CD14-positive monocyte (primary cell): ENCODE results near the gene EEF1AKMT2. TPM values are rescaled to one million over a fixed set of nuclear protein-coding genes. Genes with fewer than 3 reads are reported as not detected.

Experiments used
- DNase-seq, 3 donors: peaks; one replicate each; pipeline ENCODE4 v3.0.0-alpha.2; 2011 to 2022
- H2AFZ ChIP-seq: 2 replicates; pipeline ENCODE4 v1.6.0; 2012; ENCODE audit warnings: mild to moderate bottlenecking, low read depth, low read length, inconsistent platforms; ENCODE audit not compliant: insufficient read depth, poor library complexity, severe bottlenecking
- H3K27ac ChIP-seq, 2 donors: 1 replicate in 1 of 2; 2 replicates in 1 of 2; pipeline ENCODE4 v1.5.1; 2012 to 2013; ENCODE audit warnings: low read length in 2 of 2, control low read depth in 1 of 2, inconsistent platforms in 1 of 2, low read depth in 1 of 2, mild to moderate bottlenecking in 1 of 2
- H3K27me3 ChIP-seq, 2 donors: one replicate each; pipeline versions ENCODE4 v1.6.0 to v1.6.1; 2011 to 2013; ENCODE audit warnings: low read length in 2 of 2; ENCODE audit not compliant: control insufficient read depth in 2 of 2, insufficient read depth in 2 of 2
- H3K36me3 ChIP-seq, 2 donors: replicated peaks in 1 of 2; 1 replicate in 1 of 2; 2 replicates in 1 of 2; pipeline versions ENCODE4 v1.5.1 to v1.6.1; 2012 to 2013; ENCODE audit warnings: low read length in 2 of 2, control low read depth in 1 of 2, inconsistent platforms in 1 of 2, mild to moderate bottlenecking in 1 of 2; ENCODE audit not compliant: insufficient read depth in 2 of 2, control insufficient read depth in 1 of 2
- H3K4me1 ChIP-seq, 2 donors: 1 replicate in 1 of 2; 2 replicates in 1 of 2; pipeline versions ENCODE4 v1.5.1 to v1.6.1; 2012 to 2013; ENCODE audit warnings: low read length in 2 of 2, control low read depth in 1 of 2, inconsistent platforms in 1 of 2, mild to moderate bottlenecking in 1 of 2, moderate library complexity in 1 of 2; ENCODE audit not compliant: insufficient read depth in 2 of 2, control insufficient read depth in 1 of 2
- H3K4me2 ChIP-seq: replicated peaks from 2 replicates; pipeline ENCODE3; 2012; ENCODE audit warnings: low read length, moderate library complexity, mild to moderate bottlenecking; ENCODE audit not compliant: poor library complexity, severe bottlenecking; ENCODE audit errors: extremely low read depth
- H3K4me3 ChIP-seq, 3 experiments: fragments of 200-600 bp in 1 of 3; sonication (generic) in 1 of 3; replicated peaks in 1 of 3; 1 replicate in 2 of 3; 2 replicates in 1 of 3; pipeline ENCODE4 v1.5.1; 2011 to 2013; ENCODE audit warnings: low read length in 3 of 3, mild to moderate bottlenecking in 3 of 3, control low read depth in 2 of 3, low read depth in 2 of 3, inconsistent platforms in 1 of 3, moderate library complexity in 1 of 3
- H3K79me2 ChIP-seq: 2 replicates; pipeline ENCODE4 v1.6.0; 2012; ENCODE audit warnings: mild to moderate bottlenecking, control low read depth, inconsistent platforms, low read length, moderate library complexity; ENCODE audit not compliant: insufficient read depth
- H3K9ac ChIP-seq: 2 replicates; pipeline ENCODE4 v1.6.0; 2017; ENCODE audit warnings: low read length, mild to moderate bottlenecking; ENCODE audit not compliant: insufficient read depth, poor library complexity, severe bottlenecking
- H3K9me3 ChIP-seq, 2 donors: replicated peaks in 1 of 2; 1 replicate in 1 of 2; 2 replicates in 1 of 2; pipeline versions ENCODE4 v1.5.1 to v1.6.1; 2012 to 2013; ENCODE audit warnings: low read length in 2 of 2, control low read depth in 1 of 2; ENCODE audit not compliant: control insufficient read depth in 1 of 2, insufficient read depth in 1 of 2
- H4K20me1 ChIP-seq: 2 replicates; pipeline ENCODE4 v1.6.0; 2012; ENCODE audit warnings: mild to moderate bottlenecking, low read length, control low read depth, moderate library complexity; ENCODE audit not compliant: insufficient read depth
- H3K27ac Mint-ChIP-seq, 7 donors: one replicate each; pipeline ENCODE4 v1.8.0; 2020; ENCODE audit warnings: mild to moderate bottlenecking in 7 of 7, mixed read lengths in 7 of 7, moderate library complexity in 6 of 7, inconsistent platforms in 2 of 7
- H3K27me3 Mint-ChIP-seq, 3 donors: one replicate each; pipeline ENCODE4 v1.8.0; 2021 to 2022; ENCODE audit warnings: low read depth in 3 of 3, mild to moderate bottlenecking in 3 of 3, mixed read lengths in 3 of 3, moderate library complexity in 3 of 3, inconsistent platforms in 1 of 3
- H3K36me3 Mint-ChIP-seq, 2 donors: one replicate each; pipeline ENCODE4 v1.8.0; 2020; ENCODE audit warnings: mixed read lengths in 2 of 2, inconsistent platforms in 1 of 2, mild to moderate bottlenecking in 1 of 2
- H3K4me1 Mint-ChIP-seq: one replicate; pipeline ENCODE4 v1.8.0; 2020; ENCODE audit warnings: mild to moderate bottlenecking, mixed read lengths
- H3K4me3 Mint-ChIP-seq, 2 donors: one replicate each; pipeline ENCODE4 v1.8.0; 2020; ENCODE audit warnings: mild to moderate bottlenecking in 2 of 2, mixed read lengths in 2 of 2, moderate library complexity in 1 of 2
- H3K9me3 Mint-ChIP-seq, 7 donors: one replicate each; pipeline ENCODE4 v1.8.0; 2020 to 2022; ENCODE audit warnings: mixed read lengths in 7 of 7, mild to moderate bottlenecking in 6 of 7, moderate library complexity in 6 of 7, inconsistent platforms in 2 of 7
- CTCF ChIP-seq: fragments of 200-600 bp; IDR thresholded peaks from one replicate; pipeline ENCODE4 v1.8.0; 2022; ENCODE audit warnings: antibody characterized with exemption, mild to moderate bottlenecking
- WGBS: methylation state at CpG from one replicate; pipeline ENCODE4 v1.1.5; 2013; ENCODE audit warnings: missing lambda C conversion rate; ENCODE audit not compliant: insufficient coverage; 5-methylcytosine and 5-hydroxymethylcytosine counted together
- intact Hi-C, 2 donors: fragments of 100-400 bp; cut with micrococcal nuclease; formaldehyde crosslinking; loops; one replicate each; pipeline versions ENCODE4 v1.15.0 to v1.15.1; 2023
- polyA plus RNA-seq, 3 donors: library from polyadenylated mRNA; depleted of rRNA in 1 of 3; unstranded in 2 of 3; stranded (reverse) in 1 of 3; fragments of 300-500 nt in 2 of 3; fragments of >200 nt in 1 of 3; fragmentation: Illumina TruSeq in 2 of 3; gene quantifications; 1 replicate in 2 of 3; 2 replicates in 1 of 3; pipeline ENCODE4 v1.2.3, GENCODE V29; 2012 to 2021

The EEF1AKMT2 gene
- polyA plus RNA-seq, 3 donors = 7.6 to 13.6 (median 8.2) TPM

- H3K36me3 Mint-ChIP-seq = peaks cover 42 to 51% of the 10 kb centered on the region in 2 donors
- DNase-seq = no peak
- H3K9ac ChIP-seq = peak overlapping the region; percentile 71
- intact Hi-C loops = loop anchor here in 1 of 2 donors (5.0 kb wide), 1 partner anchor 45 kb away; no protein-coding TSS in a partner anchor
- H3K4me2 ChIP-seq = peak overlapping the region; percentile 45
- H3K9me3 ChIP-seq = no peaks in the 10 kb centered on the region
- H3K4me3 Mint-ChIP-seq = peak overlapping the region in 1 of 2 donors; percentile 62
- no peaks in the 10 kb centered on the region for H3K27me3 ChIP-seq
- TF ChIP-seq CTCF = no peak
- H3K36me3 ChIP-seq = peaks cover 6 to 12% of the 10 kb centered on the region in 2 donors
- peaks cover 88% of the 10 kb centered on the region for H4K20me1 ChIP-seq
- H3K4me1 Mint-ChIP-seq = peaks cover 77% of the 10 kb centered on the region
- no peak overlapping the region for H2AFZ ChIP-seq
- WGBS = 98% methylated on average over 5 of the region's 9 CpGs
- H3K27me3 Mint-ChIP-seq = peaks cover 0 to 3% (median 0%) of the 10 kb centered on the region in 3 donors
- H3K79me2 ChIP-seq = peaks cover 77% of the 10 kb centered on the region
- H3K27ac Mint-ChIP-seq = peak overlapping the region; percentile 92 to 99 (median 96)
- H3K4me3 ChIP-seq = no peak overlapping the region
- H3K9me3 Mint-ChIP-seq = no peaks in the 10 kb centered on the region
- peak overlapping the region; percentile 97 to 98 for H3K27ac ChIP-seq
- H3K4me1 ChIP-seq = peaks cover 55 to 60% of the 10 kb centered on the region in 2 donors
Observed at GRCh38 chr10:124717041-124717757, 74.5 kb downstream of the EEF1AKMT2 start.

- Histone ChIP-seq H4K20me1 (peaks cover 92% of the 10 kb centered on the region), H3K27ac (peak overlapping the region in 1 of 2 donors; percentile 97), H3K79me2 (peaks cover 85% of the 10 kb centered on the region), H3K36me3 (peaks cover 6 to 12% of the 10 kb centered on the region in 2 donors), H3K9ac (no peak overlapping the region), H2AFZ (no peak overlapping the region), H3K9me3 (no peaks in the 10 kb centered on the region), H3K4me1 (peaks cover 46 to 53% of the 10 kb centered on the region in 2 donors), H3K4me3 (no peak overlapping the region), H3K27me3 (no peaks in the 10 kb centered on the region), H3K4me2 (no peak overlapping the region)
- Mint-ChIP-seq H3K36me3 (peaks cover 46 to 55% of the 10 kb centered on the region in 2 donors), H3K9me3 (no peaks in the 10 kb centered on the region), H3K4me3 (no peak overlapping the region), H3K27me3 (peaks cover 0 to 3% (median 0%) of the 10 kb centered on the region in 3 donors), H3K4me1 (peaks cover 70% of the 10 kb centered on the region), H3K27ac (peak overlapping the region in 6 of 7 donors; percentile 55 to 99 (median 96))
- intact Hi-C loops = loop anchor here in 1 of 2 donors (5.0 kb wide), 1 partner anchor 44 kb away; no protein-coding TSS in a partner anchor
- no peak for TF ChIP-seq CTCF
- DNase-seq = no peak
- no CpG with 5 or more reads among the region's 4 CpGs for WGBS
Observed at GRCh38 chr10:124716369-124716768, 75.3 kb downstream of the EEF1AKMT2 start.
